Adipocyte (in vitro differentiated cells): ENCODE measurements around the gene NQO1.

Experiments used
- DNase-seq: peaks from one replicate; pipeline ENCODE4 v3.0.0-alpha.2; 2015; ENCODE audit warnings: low read depth
- H3K27me3 ChIP-seq: replicated peaks from 2 replicates; pipeline ENCODE4 v1.7.0; 2013; ENCODE audit warnings: mild to moderate bottlenecking, low read length, moderate library complexity; ENCODE audit not compliant: control insufficient read depth, insufficient read depth
- H3K36me3 ChIP-seq: 2 replicates; pipeline ENCODE4 v1.7.0; 2013; ENCODE audit warnings: low read length, mild to moderate bottlenecking, moderate library complexity; ENCODE audit not compliant: control insufficient read depth, insufficient read depth, severe bottlenecking
- H3K4me1 ChIP-seq: 2 replicates; pipeline ENCODE4 v1.7.0; 2013; ENCODE audit warnings: mild to moderate bottlenecking, low read length, moderate library complexity; ENCODE audit not compliant: control insufficient read depth, insufficient read depth
- H3K4me3 ChIP-seq: 2 replicates; pipeline ENCODE4 v1.7.0; 2013; ENCODE audit warnings: mild to moderate bottlenecking, low read length, moderate library complexity
- H3K9ac ChIP-seq: 2 replicates; pipeline ENCODE4 v1.7.0; 2013; ENCODE audit warnings: mild to moderate bottlenecking, low read length, moderate library complexity
- H3K9me3 ChIP-seq: 2 replicates; pipeline ENCODE4 v1.7.0; 2013; ENCODE audit warnings: mild to moderate bottlenecking, low read length, moderate library complexity; ENCODE audit not compliant: control insufficient read depth

Gene NQO1

GRCh38 chr16:69717066-69717465, 9.3 kb downstream of the NQO1 start:
- DNase-seq = no peak
- Histone ChIP-seq H3K27me3 (no peaks in the 10 kb centered on the region), H3K9ac (no peak overlapping the region), H3K36me3 (peaks cover 49% of the 10 kb centered on the region), H3K9me3 (no peaks in the 10 kb centered on the region), H3K4me1 (peaks cover 5% of the 10 kb centered on the region), H3K4me3 (no peak overlapping the region)

- H3K9me3 ChIP-seq = no peaks in the 10 kb centered on the region
- H3K4me1 ChIP-seq = peaks cover 10% of the 10 kb centered on the region
- no peaks in the 10 kb centered on the region for H3K27me3 ChIP-seq
- no peak overlapping the region for H3K4me3 ChIP-seq
- peaks cover 62% of the 10 kb centered on the region for H3K36me3 ChIP-seq
- H3K9ac ChIP-seq = no peak overlapping the region
- DNase-seq = no peak
Observed at GRCh38 chr16:69712914-69713581, 13.3 kb downstream of the NQO1 start.

GRCh38 chr16:69712277-69712676, 14.1 kb downstream of the NQO1 start:
- Histone ChIP-seq H3K36me3 (peaks cover 62% of the 10 kb centered on the region), H3K27me3 (no peaks in the 10 kb centered on the region), H3K4me3 (no peak overlapping the region), H3K9ac (no peak overlapping the region), H3K9me3 (no peaks in the 10 kb centered on the region), H3K4me1 (peaks cover 10% of the 10 kb centered on the region)
- DNase-seq = no peak

- Histone ChIP-seq H3K9me3 (no peaks in the 10 kb centered on the region), H3K4me1 (peaks cover 15% of the 10 kb centered on the region), H3K4me3 (no peak overlapping the region), H3K9ac (no peak overlapping the region), H3K36me3 (peaks cover 52% of the 10 kb centered on the region), H3K27me3 (no peaks in the 10 kb centered on the region)
- peak; percentile 26 for DNase-seq
Observed at GRCh38 chr16:69711115-69711740, 15.1 kb downstream of the NQO1 start.

GRCh38 chr16:69709456-69710084, 16.8 kb downstream of the NQO1 start:
- Histone ChIP-seq H3K4me1 (peaks cover 13% of the 10 kb centered on the region), H3K27me3 (no peaks in the 10 kb centered on the region), H3K9ac (no peak overlapping the region), H3K36me3 (peaks cover 40% of the 10 kb centered on the region), H3K4me3 (no peak overlapping the region), H3K9me3 (no peaks in the 10 kb centered on the region)
- peak; percentile 87 for DNase-seq

- no peak overlapping the region for H3K4me3 ChIP-seq
- H3K9me3 ChIP-seq = no peaks in the 10 kb centered on the region
- no peak overlapping the region for H3K9ac ChIP-seq
- peaks cover 18% of the 10 kb centered on the region for H3K4me1 ChIP-seq
- no peak for DNase-seq
- peaks cover 48% of the 10 kb centered on the region for H3K36me3 ChIP-seq
- H3K27me3 ChIP-seq = no peaks in the 10 kb centered on the region
Observed at GRCh38 chr16:69707920-69708683, 18.3 kb downstream of the NQO1 start.

- Histone ChIP-seq H3K9me3 (no peaks in the 10 kb centered on the region), H3K36me3 (peaks cover 37% of the 10 kb centered on the region)
- no peak for DNase-seq
Observed at GRCh38 chr16:69706975-69707340, 19.4 kb downstream of the NQO1 start.

GRCh38 chr16:69706256-69706974, 19.9 kb downstream of the NQO1 start:
- peaks cover 17% of the 10 kb centered on the region for H3K4me1 ChIP-seq
- H3K27me3 ChIP-seq = no peaks in the 10 kb centered on the region
- H3K9ac ChIP-seq = no peak overlapping the region
- H3K9me3 ChIP-seq = no peaks in the 10 kb centered on the region
- H3K4me3 ChIP-seq = no peak overlapping the region
- H3K36me3 ChIP-seq = peaks cover 35% of the 10 kb centered on the region
- peak; percentile 50 for DNase-seq

More at GRCh38 chr16:69706975-69707340, 19.4 kb downstream of the NQO1 start:
- H3K4me3 ChIP-seq = no peak overlapping the region
- H3K9ac ChIP-seq = no peak overlapping the region
- H3K4me1 ChIP-seq = peaks cover 18% of the 10 kb centered on the region
- no peaks in the 10 kb centered on the region for H3K27me3 ChIP-seq

- peaks cover 41% of the 10 kb centered on the region for H3K36me3 ChIP-seq
- no peak overlapping the region for H3K4me3 ChIP-seq
- DNase-seq = peak; percentile 46
- no peaks in the 10 kb centered on the region for H3K27me3 ChIP-seq
- H3K9me3 ChIP-seq = no peaks in the 10 kb centered on the region
- H3K4me1 ChIP-seq = peaks cover 13% of the 10 kb centered on the region
- no peak overlapping the region for H3K9ac ChIP-seq
Observed at GRCh38 chr16:69703638-69704037, 22.7 kb downstream of the NQO1 start.

- Histone ChIP-seq H3K36me3 (peaks cover 43% of the 10 kb centered on the region), H3K4me3 (no peak overlapping the region), H3K27me3 (no peaks in the 10 kb centered on the region), H3K4me1 (peaks cover 13% of the 10 kb centered on the region), H3K9me3 (no peaks in the 10 kb centered on the region), H3K9ac (no peak overlapping the region)
- DNase-seq = no peak
Observed at GRCh38 chr16:69701866-69702265, 24.5 kb downstream of the NQO1 start.
